Measurements from ENCODE around the gene MYZAP.

The MYZAP gene

GRCh38 chr15:57690341-57690966, 98.8 kb downstream of the MYZAP start:
- no peak for TF ChIP-seq CTCF (IDR thresholded peaks at IDR 0.05; ENCODE audit: low read length, missing control alignments)
- no peak overlapping the region for H3K4me3 ChIP-seq (replicated peaks; ENCODE audit: low read depth, low read length)
- no peak for DNase-seq (ENCODE audit: low read depth)

- no peak for TF ChIP-seq CTCF (IDR thresholded peaks at IDR 0.05; ENCODE audit: low read length, missing control alignments)
- DNase-seq (ENCODE audit: low read depth): no peak
- no peak overlapping the region for H3K4me3 ChIP-seq (replicated peaks; ENCODE audit: low read depth, low read length)
Observed at GRCh38 chr15:57691082-57691481, 99.4 kb downstream of the MYZAP start.

- H3K4me3 ChIP-seq (replicated peaks; ENCODE audit: low read depth, low read length): no peak overlapping the region
- no peak for TF ChIP-seq CTCF (IDR thresholded peaks at IDR 0.05; ENCODE audit: low read length, missing control alignments)
- DNase-seq (ENCODE audit: low read depth): peak; percentile 85
Observed at GRCh38 chr15:57692709-57693108, 101.0 kb downstream of the MYZAP start.

GRCh38 chr15:57694279-57694678, 102.6 kb downstream of the MYZAP start:
- TF ChIP-seq CTCF (IDR thresholded peaks at IDR 0.05; ENCODE audit: low read length, missing control alignments): no peak
- H3K4me3 ChIP-seq (replicated peaks; ENCODE audit: low read depth, low read length): no peak overlapping the region
- peak; percentile 36 for DNase-seq (ENCODE audit: low read depth)

- H3K4me3 ChIP-seq (replicated peaks; ENCODE audit: low read depth, low read length): no peak overlapping the region
- no peak for TF ChIP-seq CTCF (IDR thresholded peaks at IDR 0.05; ENCODE audit: low read length, missing control alignments)
- no peak for DNase-seq (ENCODE audit: low read depth)
Observed at GRCh38 chr15:57696146-57696545, 104.4 kb downstream of the MYZAP start.

- TF ChIP-seq CTCF (IDR thresholded peaks at IDR 0.05; ENCODE audit: low read length, missing control alignments): no peak
- DNase-seq (ENCODE audit: low read depth): peak; percentile 61
- no peak overlapping the region for H3K4me3 ChIP-seq (replicated peaks; ENCODE audit: low read depth, low read length)
Observed at GRCh38 chr15:57697588-57697987, 105.9 kb downstream of the MYZAP start.

- H3K4me3 ChIP-seq (replicated peaks; ENCODE audit: low read depth, low read length): no peak overlapping the region
- no peak for DNase-seq (ENCODE audit: low read depth)
- no peak for TF ChIP-seq CTCF (IDR thresholded peaks at IDR 0.05; ENCODE audit: low read length, missing control alignments)
Observed at GRCh38 chr15:57698243-57698642, 106.5 kb downstream of the MYZAP start.

All from fibroblast of pulmonary artery (primary cell).